HG02571 (cell line): ENCODE measurements around the gene TOR1B.

Source experiments
- ATAC-seq: cut with Tn5 transposase; IDR thresholded peaks from one replicate; pipeline ENCODE4 v1.9.1; 2021; ENCODE audit warnings: mild to moderate bottlenecking, moderate library complexity; ENCODE audit not compliant: unreplicated experiment

Gene TOR1B

GRCh38 chr9:129839324-129840023, 36.5 kb downstream of the TOR1B start:
- no peak for ATAC-seq

- ATAC-seq = no peak
These were observed 37.0 kb downstream of the TOR1B start for GRCh38 chr9:129840034-129840433.

- no peak for ATAC-seq
These were observed 38.1 kb downstream of the TOR1B start for GRCh38 chr9:129841071-129841470.

GRCh38 chr9:129845373-129845772, 42.4 kb downstream of the TOR1B start:
- ATAC-seq = no peak

DNA sequence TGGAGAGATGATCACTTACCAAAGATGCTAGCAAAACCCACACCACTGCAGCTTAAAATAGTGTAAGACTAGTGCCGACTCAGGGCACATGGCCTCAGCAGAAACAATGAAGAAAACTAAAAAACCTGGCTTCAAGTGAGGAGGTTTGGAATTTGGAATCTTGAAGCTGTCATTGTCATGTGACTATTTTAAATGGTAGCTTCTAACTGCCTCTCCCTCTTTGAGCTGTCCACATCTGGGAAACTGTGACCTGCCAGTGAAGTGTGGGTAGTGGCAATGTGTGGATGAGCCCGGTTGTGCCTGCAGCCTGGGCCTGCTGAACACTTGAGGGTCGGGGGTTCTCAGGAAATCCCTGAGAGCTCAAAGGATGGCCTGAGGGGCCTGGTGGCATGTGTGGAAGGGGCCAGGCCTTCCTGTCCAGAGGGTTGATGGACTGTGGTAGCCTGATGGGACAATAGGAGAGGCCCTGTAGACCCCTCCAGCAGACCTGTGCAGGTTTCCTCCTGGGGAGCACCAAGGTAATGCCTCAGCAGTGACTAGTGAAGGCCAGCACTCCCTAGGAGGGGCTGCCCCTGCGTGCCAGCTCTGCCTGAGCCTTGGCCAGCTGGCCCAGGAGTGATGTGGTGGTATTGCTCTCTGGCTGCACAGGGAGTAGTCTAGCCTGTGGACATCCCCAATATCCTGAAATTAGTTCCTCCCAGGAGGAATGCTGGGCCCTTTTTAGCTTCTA, 45.9 kb downstream of the TOR1B start:
- no peak for ATAC-seq

DNA sequence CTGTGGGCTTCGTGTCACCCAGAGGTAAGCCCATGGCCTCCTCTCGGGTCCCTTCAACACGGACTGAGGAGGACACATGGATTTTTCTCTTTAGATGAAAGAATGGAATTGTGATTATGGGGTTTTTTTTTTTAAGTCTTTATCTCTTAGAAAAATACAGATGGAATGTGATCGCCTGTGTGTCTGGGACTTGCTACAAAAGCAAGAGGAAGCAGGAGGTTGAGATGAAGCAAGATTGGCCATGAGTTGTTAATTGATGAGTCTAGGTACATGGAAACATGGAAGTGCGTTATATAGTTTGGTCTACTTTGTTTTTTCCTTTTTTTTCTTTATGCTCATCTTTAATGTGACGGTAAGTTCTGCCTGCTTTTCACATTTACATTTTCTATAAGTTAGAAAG, 46.9 kb downstream of the TOR1B start:
- ATAC-seq = no peak

- ATAC-seq = no peak
These were observed 48.0 kb downstream of the TOR1B start for GRCh38 chr9:129850821-129851550.

DNA sequence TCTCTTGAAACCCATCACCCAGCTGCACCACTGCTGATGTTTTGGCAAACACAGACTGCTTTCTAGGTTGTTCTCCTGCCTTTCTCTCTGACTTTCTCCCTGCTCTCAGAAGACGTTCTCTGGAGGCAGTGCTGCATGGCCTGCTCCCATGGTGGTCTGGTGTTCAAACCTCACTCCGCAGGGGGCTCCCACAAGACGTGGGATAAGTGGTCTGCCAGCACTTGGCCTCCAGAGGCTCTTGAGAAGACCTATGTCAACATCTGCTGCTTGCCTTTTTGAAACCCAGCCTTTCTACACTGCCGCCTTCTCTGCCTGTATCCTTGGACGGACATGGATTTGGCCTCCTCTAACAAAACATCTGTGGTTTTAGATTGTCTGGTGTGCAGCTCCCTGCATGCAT, 48.8 kb downstream of the TOR1B start:
- ATAC-seq = no peak

DNA sequence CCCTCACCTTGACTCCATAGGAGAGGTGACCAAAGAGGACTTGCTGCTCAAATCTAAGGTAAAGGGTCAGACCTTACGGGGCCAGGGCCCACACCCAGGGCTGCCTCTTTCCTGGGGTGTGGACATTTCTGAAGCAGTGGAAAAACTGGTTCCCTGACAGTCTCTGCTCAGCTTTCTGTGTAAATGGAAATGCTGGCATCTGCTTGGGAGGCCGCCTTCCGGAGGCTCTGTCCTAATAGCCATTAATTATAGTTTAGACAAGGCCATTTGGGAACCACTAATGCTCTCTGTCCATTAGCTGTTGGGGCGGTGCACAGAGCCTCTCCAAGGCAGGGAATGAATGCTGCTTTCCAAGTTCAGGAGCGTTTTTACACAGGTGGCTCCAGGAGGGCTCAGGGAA, 49.6 kb downstream of the TOR1B start:
- ATAC-seq = no peak

- no peak for ATAC-seq
These were observed 50.6 kb downstream of the TOR1B start for GRCh38 chr9:129853614-129854013.

DNA sequence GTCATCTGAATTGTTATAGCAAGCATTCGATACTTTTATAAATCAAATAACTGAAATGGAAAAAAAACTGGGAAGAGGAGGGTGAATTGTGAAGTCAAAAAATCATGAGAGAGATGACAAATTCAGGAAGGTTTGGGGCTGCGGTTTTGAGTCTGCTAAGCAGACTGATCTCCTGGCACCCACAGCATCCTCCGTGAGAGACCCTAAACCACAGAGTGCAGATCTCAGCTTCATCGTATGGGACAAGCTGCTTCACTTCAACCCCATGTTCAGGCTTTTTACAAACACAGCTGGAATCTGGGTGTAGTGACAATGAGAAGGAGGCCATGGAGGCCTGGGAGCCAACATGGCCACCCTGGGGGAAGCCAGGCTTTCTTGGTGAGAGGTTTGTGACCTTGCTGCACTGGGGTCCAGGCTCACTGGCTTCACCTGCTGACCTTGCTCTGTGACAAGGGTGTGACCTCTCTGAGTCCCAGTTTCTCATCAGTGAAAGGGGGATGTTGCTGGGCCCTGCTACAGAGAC, 51.7 kb downstream of the TOR1B start:
- ATAC-seq = no peak

DNA sequence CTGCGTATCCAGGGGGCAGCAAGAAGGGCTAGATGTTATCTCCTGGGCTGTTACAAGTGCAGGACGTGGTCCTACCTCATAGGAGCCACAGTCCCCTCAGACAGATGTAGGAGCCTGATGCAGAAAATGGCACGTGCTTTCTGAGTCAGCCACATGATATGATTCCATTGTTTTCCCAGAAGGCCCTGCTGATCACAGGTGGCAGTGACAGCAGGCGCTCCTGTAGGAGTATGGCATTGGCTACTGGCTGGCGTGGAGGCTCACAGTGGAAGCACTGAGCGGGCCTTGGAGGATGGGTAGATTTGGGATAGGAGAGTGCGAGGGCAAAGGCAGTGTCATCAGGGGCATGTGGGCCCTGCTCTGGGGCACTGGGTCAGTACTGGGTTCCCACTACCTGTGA, 54.2 kb downstream of the TOR1B start:
- no peak for ATAC-seq

GRCh38 chr9:129858167-129858962, 55.4 kb downstream of the TOR1B start:
- no peak for ATAC-seq
